Measurements from ENCODE around the gene OTOGL. TPM values are rescaled to one million over a fixed set of nuclear protein-coding genes. Genes with fewer than 3 reads are reported as not detected.

OTOGL gene
- polyA plus RNA-seq, 2 of the 4 experiments (the other 2 are of a cell fraction) = 0.04 TPM; not detected in 1

DNA sequence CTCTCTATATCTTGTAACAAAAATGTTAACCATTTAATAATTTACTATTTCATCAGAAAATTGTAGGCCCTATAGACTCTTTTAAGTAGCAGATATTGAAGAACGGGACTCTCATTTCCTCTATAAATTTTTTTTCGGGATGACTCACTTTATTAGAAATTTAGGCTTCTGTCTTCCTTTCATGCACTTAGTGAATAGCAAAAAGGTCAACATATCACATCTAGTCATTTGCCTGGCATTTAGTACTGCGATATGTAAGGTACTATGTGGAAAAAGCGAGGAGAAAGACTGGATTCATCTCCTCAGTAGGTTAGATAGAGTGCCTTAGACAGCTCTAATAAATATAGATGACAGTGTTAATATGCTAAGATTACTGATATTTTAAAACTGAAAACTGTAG, 178.4 kb downstream of the OTOGL start:
- WGBS (ENCODE audit: missing lambda C conversion rate) = 72% methylated on average over 4 of the region's 4 CpGs
- DNase-seq (ENCODE audit: low read depth in 1 of 2, low spot score in 1 of 2) (no peak), ATAC-seq (no peak), FAIRE-seq (no peak)
- TF ChIP-seq NR3C1 (IDR thresholded peaks at IDR 0.05) = no peak
- H3K27ac ChIP-seq = no peak overlapping the region
- peaks cover 8% of the 10 kb centered on the region; the same call in 1 of the 3 replicates for H3K9me3 ChIP-seq
- H3K4me2 ChIP-seq = no peak overlapping the region
- H3K4me3 ChIP-seq = no peak overlapping the region
- ChIA-PET POLR2A (no interaction called here), CTCF (interaction anchor here (1.2 kb wide), 1 partner anchor 8 kb away, joined by 3 read pairs; no protein-coding TSS in a partner anchor)
- no peaks in the 10 kb centered on the region for H3K4me1 ChIP-seq

- WGBS (ENCODE audit: missing lambda C conversion rate) = 67% methylated on average over 4 of the region's 4 CpGs
- Histone ChIP-seq H3K4me2 (no peak overlapping the region), H3K27ac (no peak overlapping the region), H3K9me3 (peaks cover 8% of the 10 kb centered on the region; the same call in 2 of the 3 replicates), H3K4me1 (no peaks in the 10 kb centered on the region), H3K4me3 (no peak overlapping the region)
- ChIA-PET CTCF (no interaction called here), POLR2A (no interaction called here)
- DNase-seq (ENCODE audit: low read depth in 1 of 2, low spot score in 1 of 2) (no peak), FAIRE-seq (no peak), ATAC-seq (no peak)
- no peak for TF ChIP-seq RARB (CRISPR knock-in tag; IDR thresholded peaks at IDR 0.05)
- TF ChIP-seq NR3C1 (IDR thresholded peaks at IDR 0.05) = no peak
- TF ChIP-seq SMC3 (IDR thresholded peaks at IDR 0.05) = no peak
Measured at GRCh38 chr12:80282226-80282625, 182.9 kb downstream of the OTOGL start.

- Histone ChIP-seq H3K9me3 (peaks cover 8% of the 10 kb centered on the region; the same call in 2 of the 3 replicates), H3K27ac (no peak overlapping the region), H3K4me3 (no peak overlapping the region), H3K4me2 (no peak overlapping the region), H3K4me1 (no peaks in the 10 kb centered on the region)
- FAIRE-seq (no peak), ATAC-seq (no peak), DNase-seq (ENCODE audit: low read depth in 1 of 2, low spot score in 1 of 2) (no peak)
- CTCF ChIA-PET = no interaction called here
- no peak for TF ChIP-seq PHF8 (IDR thresholded peaks at IDR 0.05; ENCODE audit: borderline replicate concordance, low read depth)
- no peak for TF ChIP-seq HOXA7 (CRISPR knock-in tag; IDR thresholded peaks at IDR 0.05)
- POLR2A ChIA-PET = no interaction called here
Measured at GRCh38 chr12:80282761-80283160, 183.4 kb downstream of the OTOGL start.

DNA sequence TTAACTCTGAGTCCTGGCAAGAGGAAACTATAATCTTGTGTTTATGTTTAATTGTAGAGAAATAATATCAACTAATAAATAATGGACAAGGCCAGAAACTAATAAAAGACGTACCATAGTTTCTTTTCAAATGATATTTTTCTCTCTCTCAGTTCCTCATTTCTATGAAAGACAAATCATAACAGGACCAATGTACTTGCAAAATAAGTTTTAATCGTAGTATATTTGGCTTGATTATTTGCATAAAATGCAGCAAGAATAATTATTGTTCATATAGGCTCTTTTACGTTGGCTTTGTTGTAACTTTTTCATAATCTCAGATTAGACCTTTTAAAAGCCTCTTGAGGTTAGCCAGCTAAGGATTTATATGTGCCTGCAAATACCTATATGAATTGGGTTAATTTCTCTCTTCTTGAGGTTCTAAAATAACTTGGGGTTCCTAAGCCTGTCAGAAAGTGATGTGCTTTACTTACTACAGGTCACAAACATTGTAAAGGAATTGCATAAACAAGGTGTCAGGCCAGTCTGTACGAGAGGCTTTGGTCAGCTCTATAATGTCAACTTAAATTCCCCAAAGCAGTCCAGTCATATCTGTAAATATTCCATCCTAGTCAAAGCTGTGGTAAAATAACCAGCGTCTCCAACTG, 191.9 kb downstream of the OTOGL start:
- CTCF ChIA-PET = interaction anchor here (0.5 kb wide), 1 partner anchor 256 kb away, joined by 4 read pairs; no protein-coding TSS in a partner anchor
- 44% methylated on average over 5 of the region's 5 CpGs for WGBS (ENCODE audit: missing lambda C conversion rate)

GRCh38 chr12:80293347-80293746, 194.0 kb downstream of the OTOGL start:
- WGBS (ENCODE audit: missing lambda C conversion rate) = 22% methylated on average over 1 of the region's 1 CpG
- no peak for FAIRE-seq

More for the DNA sequence above, 191.9 kb downstream of the OTOGL start:
- no peak overlapping the region for H3K27ac ChIP-seq
- ATAC-seq = no peak
- H3K4me1 ChIP-seq = no peaks in the 10 kb centered on the region
- H3K4me2 ChIP-seq = no peak overlapping the region
- POLR2A ChIA-PET = no interaction called here
- no peaks in the 10 kb centered on the region; the same call in 2 of the 3 replicates for H3K9me3 ChIP-seq
- FAIRE-seq = no peak
- no peak for DNase-seq (ENCODE audit: low read depth in 1 of 2, low spot score in 1 of 2)
- H3K4me3 ChIP-seq = no peak overlapping the region
- no peak for TF ChIP-seq ESRRA (IDR thresholded peaks at IDR 0.05; ENCODE audit: borderline replicate concordance, low read length)
- TF ChIP-seq BCL3 (IDR thresholded peaks at IDR 0.05) = no peak

More at GRCh38 chr12:80293347-80293746, 194.0 kb downstream of the OTOGL start:
- Histone ChIP-seq H3K27ac (no peak overlapping the region), H3K9me3 (no peaks in the 10 kb centered on the region), H3K4me3 (no peak overlapping the region), H3K4me2 (no peak overlapping the region), H3K4me1 (no peaks in the 10 kb centered on the region)
- DNase-seq (ENCODE audit: low read depth in 1 of 2, low spot score in 1 of 2) (no peak), ATAC-seq (no peak)
- TF ChIP-seq ELK1 (IDR thresholded peaks at IDR 0.05; ENCODE audit: low read depth, low read length) = no peak
- no peak for TF ChIP-seq PHF8 (IDR thresholded peaks at IDR 0.05; ENCODE audit: borderline replicate concordance, low read depth)
- TF ChIP-seq POLR2A (IDR thresholded peaks at IDR 0.05; ENCODE audit: low read length) = no peak
- no peak for TF ChIP-seq NPAS2 (CRISPR knock-in tag; IDR thresholded peaks at IDR 0.05; ENCODE audit: borderline replicate concordance)
- TF ChIP-seq ESRRA (IDR thresholded peaks at IDR 0.05; ENCODE audit: borderline replicate concordance, low read length) = no peak
- TF ChIP-seq CHD4 (IDR thresholded peaks at IDR 0.05; ENCODE audit: borderline replicate concordance) = no peak
- no peak for TF ChIP-seq NFE2L2 (conservative IDR thresholded peaks at IDR 0.05; ENCODE audit: low read length)
- TF ChIP-seq EHMT2 (IDR thresholded peaks at IDR 0.05; ENCODE audit: low read depth) = no peak
- no peak for TF ChIP-seq MAZ (IDR thresholded peaks at IDR 0.05; ENCODE audit: borderline replicate concordance, low read depth, low read length)
- POLR2A ChIA-PET = no interaction called here
- CTCF ChIA-PET = interaction anchor here (1.5 kb wide), 1 partner anchor 23 kb away, joined by 7 read pairs; no protein-coding TSS in a partner anchor
